GM18520 (cell line): ENCODE data around the gene SMIM44.

Source experiments
- ATAC-seq: cut with Tn5 transposase; IDR thresholded peaks from one replicate; pipeline ENCODE4 v1.9.1; 2021; ENCODE audit not compliant: unreplicated experiment

The SMIM44 gene

DNA sequence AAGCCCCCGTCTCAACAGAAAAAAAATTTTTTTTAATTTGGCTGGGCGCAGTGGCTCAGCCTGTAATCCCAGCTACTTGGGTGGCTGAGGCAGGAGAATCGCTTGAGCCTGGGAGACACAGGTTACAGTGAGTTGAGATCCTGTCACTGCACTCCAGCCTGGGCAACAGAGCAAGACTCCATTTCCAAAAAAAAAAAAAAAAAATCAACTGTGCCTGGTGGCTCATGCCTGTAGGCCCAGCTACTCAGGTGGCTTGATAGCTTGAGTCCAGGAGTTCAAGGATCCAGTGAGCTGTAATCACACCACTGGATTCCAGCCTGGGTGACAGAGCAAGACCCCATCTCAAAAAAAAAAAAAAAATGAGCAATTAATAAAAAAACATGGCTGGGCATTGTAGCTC lies 18.5 kb upstream of the SMIM44 start:
- ATAC-seq: no peak

DNA sequence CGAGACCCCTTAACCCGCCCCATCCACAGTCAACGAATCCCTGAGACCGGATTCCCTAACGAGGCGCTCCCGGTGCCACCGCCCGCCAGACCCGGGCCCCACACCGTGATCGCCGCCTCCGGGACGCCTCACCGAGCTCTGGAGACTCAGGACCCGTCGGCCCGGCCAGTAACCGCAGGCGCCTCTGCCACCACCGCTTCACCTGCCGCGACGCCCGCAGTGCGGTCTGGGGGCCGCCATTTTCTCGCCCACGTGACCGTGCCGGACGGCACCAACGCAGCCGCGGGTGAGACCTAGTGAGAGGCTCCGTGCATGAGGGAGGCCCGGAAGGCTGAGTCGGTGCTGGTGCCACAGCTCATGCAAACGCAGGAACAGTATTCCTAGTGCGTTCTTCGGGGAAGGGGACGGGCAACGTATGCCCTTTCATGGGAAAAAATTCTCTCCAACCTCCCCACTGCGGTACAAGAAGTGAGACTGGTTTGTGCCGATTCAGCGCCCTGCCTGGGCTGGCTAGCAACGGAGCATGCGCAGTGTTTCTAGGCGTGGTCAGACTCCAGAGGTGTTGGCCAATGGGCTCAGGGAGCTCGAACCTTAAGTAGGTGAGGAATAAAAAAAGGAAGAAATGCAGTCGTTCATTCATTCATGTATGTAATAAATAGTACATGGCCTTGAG lies 17.3 kb upstream of the SMIM44 start, which contains the start of gene DOHH:
DOHH (minus strand) TSS at position 246 of the 673 bp plus-strand sequence. CDS start 3,860 bp downstream, outside the sequence.
- peak; percentile 72 for ATAC-seq

DNA sequence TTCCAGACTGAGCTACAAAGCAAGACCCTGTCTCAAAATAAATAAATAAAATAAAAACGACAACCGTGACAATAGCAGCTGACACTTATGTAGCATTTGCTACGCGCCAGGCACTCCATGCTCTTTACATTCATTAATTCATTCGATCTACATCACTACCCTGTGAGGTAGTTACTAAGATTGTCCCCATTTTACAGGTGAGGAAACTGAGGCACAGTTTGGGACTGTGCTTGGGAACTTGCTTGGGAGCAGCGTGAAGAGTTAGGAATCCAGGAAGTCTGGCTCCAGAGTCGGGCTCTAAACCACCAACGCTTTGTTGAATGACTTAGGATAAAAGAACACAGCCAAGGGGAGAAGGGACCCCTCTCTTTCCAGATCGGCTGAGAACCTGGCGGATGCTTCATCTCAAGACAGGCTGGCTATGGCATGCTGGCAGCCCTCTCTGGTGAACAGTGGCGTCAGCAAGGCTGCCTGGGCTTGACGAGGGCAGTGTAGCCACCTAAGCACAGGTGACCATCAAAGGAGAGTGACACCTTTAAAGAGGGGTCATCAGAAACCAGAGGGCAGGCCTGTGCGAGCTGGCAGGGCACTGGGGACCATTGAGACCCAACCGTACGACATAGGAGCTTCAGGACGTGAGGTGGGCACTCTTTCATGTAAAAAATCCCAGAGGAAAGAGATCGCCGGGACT lies 16.6 kb upstream of the SMIM44 start:
- no peak for ATAC-seq

DNA sequence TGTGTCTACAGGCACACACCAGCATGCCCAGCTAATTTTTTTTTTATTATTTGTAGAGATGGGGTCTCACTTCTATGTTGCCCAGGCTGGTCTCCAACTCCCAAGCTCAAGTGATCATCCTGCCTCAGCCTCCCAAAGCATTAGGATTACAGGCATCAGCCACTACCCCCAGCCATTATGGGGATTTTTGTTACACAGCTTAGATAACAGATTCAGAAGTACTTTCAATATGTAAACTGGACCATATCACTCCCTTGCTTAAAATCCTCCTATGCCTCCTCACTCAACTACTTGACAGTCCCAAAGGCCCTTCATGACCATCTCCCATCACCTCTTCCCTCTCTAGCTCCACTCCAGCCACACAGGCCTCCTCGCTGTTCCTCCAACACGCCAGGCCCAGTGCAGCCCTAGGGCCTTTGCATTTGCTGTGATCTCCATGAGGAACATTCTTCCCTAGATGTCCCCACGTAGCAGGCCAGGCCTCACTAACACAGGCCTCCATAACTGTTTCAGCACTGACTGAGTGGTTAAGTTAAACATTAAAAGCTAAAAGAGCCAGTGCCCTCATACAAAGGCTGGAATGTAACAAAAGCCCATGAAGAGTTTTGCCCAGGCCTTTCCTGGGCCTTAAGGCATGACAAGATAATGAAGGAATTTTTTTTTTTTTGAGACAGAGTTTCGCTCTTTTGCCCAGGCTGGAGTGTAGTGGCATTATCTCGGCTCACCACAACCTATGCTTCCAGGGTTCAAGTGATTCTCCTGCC lies 14.7 kb upstream of the SMIM44 start:
- no peak for ATAC-seq

DNA sequence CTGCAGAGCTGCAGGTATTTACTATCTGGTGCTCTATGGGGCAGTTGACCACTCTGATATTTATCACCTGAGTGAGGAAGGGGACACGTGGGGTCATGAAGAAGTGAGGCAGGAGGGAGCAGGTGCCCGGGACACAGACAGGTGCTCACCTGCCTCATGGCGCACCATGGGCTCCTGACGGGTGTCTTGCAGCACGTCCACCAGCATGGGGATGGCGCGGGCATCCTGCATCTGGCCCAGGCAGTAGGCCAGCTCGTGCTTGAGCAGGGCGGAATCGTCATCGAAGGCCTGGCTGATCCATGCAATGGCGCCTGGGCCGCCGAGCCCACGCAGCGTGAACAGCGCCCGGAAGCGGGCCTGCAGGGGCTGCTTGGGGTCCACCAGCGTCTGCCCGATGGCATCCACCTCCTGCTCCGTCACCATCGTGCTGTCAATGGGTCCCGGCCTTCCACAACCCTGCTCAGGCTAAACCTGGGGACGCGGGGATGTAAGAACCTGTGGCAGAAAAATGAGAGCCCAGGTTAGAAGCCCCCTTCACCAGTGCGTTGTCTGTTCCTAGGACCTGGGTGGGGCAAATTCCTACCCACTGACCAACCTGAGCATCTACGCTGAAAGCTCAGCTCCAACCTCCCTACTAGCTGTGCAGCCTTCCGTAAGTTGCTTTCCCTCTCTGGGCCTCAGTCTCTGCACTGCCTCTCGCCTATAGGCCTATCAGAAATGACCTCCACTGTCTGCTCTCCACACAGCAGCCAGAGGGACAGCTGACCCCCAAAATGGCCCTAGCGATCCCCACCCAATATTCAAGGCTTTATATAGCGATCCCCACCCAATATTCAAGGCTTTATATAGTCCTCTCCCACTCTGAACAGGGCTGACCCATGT lies 13.4 kb upstream of the SMIM44 start:
- ATAC-seq: no peak

DNA sequence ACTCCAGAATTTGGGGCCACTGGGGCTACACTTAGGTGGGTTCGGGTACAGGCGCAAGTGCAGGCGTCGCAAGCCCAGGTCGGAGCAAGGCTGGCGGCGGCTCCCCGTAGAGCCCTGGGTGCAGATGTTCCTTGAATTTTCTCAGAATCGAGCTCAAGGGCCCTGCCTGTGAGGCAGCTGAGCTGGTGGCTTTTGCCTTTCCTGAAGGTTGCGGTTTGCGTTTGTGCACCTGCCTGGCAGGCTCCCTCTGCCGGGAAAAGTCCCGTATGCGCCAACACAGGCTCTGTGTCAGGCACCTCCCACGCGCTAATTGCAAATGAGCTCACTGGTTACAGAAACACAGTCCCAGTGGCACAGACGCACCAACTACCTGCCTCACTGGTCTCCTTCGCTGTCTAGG lies 11.3 kb upstream of the SMIM44 start:
- no peak for ATAC-seq

DNA sequence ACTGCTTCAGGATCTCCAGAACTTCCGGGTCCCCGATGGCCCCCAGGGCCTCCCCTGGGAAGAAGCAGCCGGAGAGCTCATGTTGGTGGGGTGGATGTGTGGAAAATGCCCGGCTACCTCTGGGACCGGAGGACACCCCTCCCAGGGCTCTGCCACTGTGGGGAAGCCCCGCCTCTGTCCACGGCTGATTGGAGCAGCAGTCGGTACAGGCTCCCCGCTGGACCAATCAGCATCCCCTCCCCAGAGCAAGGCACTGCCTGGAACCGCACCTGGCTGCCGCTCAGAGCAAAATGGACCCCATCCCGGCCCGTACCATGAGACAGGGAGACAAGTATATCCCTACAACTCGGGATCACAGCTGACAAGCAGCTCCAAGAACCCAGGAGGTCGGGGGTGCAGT lies 10.8 kb upstream of the SMIM44 start:
- no peak for ATAC-seq

DNA sequence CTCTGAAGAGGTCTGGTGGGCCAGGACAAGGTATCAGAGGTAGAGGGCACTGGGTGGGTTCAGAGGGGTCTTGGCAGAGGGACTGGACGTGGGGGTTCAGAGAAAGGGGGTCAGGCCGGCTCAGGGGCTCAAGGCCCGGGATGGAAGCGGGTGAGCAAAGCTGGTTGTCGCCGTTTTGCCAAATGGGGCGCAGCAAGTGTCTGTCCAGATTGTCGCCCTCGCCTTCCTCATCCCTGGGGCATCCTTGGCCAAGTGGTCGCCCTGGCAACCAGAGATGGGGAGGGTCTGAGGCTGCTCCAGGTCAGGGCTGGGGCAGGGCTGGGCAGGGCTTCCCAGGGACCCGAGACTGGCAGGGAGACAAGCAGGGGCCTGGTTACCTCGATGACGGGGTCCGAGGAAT lies 10.4 kb upstream of the SMIM44 start:
- no peak for ATAC-seq

DNA sequence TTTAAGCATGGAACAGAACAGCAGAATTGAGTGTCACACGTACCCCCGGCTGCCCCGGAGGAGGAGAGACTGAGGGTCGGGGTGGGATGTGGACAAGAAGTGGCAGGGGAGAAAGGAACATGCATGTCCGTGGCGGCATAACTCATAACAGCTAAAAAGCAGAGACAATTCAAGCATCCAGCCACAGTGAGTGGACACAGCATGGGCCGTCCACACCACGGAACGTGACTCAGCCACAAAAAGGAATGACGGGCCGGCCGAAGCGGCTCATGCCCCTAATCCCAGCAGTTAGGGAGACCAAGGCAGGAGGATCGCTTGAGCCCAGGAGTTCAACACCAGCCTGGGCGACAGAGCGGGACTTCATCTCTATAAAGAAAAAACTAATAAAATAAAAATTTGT lies 9.7 kb upstream of the SMIM44 start:
- ATAC-seq: no peak

DNA sequence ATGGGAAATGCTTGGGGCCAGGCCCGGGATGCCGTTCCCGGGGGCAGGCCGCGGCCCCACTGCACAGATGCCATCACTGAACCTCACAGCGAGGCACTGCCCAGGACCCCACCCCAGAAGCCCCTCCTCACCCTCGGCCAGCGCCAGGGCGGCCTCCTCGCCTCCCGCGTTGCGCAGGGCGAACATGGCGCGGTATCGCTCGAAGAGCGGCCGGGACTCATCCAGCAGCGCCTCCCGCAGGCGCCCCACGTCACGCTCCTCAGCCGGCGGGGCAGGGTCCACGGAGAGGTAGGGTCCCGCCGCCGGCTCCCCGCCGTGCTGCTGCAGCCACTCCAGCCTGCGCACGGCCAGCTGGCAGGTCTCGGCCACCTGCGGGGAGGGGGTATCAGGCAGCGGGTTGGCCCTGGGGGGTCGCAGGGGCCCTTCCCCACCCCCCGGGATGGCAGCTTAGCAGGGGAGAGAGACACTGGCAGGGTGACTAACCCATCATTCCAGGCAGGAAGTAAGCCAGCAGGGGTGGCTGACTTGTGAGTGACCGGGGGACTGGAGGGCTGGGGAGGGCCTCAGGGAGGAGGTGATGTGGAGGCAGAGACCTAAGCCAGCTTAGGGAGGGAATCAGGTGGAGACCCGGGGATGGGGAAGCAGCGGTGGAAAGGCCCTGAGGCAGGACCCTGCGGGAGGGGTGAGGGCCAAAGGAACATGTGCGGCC lies 9.0 kb upstream of the SMIM44 start:
- no peak for ATAC-seq

DNA sequence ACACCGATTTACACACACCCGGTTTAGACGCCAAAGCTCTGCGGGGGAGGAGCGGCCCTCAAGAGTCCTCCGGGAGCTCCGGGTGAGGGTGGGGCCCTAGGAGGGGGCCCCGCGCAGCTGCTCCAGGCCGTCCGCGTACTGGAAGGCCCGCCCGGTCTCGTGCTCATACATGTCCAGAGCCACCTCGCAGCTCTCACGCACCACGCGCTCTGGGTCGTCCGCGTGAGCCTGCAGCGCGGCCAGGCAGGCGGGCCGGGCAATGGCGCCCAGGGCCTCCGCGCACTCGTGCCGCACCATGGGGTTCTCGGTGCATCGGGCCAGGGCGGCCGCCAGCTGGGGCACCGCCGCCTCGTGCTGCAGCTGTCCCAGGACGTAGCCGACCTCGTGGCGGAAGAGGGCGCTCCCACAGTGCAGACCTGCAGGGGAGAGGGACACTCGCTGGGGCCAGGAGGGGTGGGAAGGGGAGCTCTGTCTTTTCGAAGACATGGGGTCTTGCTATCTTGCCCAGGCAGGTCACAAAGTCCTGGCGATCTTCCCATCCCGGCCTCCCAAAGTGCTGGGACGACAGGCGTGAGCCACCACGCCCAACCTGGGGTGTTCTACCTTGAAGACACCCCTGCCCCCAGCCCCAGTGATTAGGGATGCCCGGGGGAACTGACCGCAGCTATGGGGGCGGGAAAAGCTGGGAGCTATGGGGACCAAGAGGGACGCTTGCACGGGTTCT lies 8.3 kb upstream of the SMIM44 start:
- ATAC-seq: no peak

DNA sequence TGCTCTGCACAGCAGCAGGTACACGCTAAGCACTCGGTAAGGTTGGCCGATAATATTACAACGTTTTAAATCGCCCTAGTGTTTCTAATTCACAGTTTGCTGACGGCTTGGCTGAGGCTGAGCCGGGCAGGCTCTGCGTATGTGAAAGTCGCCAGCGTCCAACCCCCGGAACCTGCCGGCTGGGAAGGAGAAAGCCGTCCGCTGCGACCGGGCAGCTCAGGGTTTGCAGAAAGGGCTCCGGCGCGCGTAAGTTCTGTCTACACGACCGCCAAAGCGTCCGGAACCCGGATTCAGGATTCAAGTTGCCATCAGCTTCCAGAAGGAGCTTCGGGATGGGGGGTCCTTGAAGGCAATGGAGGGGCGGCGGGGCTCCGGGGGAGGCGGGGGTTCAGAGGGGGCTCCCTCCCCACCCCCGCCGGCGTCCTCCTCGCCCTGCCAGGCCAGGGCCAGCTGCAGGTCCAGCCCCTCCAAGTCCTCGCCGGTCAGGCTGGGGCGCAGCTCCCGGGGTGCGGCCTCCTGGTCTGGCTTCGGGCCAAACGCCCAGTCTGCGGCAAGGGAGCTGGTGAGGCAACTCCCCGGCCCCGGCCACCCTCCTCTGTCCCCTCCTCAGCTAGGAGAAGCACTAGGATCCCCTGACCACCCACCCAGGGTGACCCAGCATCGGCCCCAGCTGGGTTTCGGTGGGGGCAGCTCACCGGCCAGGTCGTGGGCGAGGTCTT lies 575 bp downstream of the SMIM44 start:
- ATAC-seq: no peak

DNA sequence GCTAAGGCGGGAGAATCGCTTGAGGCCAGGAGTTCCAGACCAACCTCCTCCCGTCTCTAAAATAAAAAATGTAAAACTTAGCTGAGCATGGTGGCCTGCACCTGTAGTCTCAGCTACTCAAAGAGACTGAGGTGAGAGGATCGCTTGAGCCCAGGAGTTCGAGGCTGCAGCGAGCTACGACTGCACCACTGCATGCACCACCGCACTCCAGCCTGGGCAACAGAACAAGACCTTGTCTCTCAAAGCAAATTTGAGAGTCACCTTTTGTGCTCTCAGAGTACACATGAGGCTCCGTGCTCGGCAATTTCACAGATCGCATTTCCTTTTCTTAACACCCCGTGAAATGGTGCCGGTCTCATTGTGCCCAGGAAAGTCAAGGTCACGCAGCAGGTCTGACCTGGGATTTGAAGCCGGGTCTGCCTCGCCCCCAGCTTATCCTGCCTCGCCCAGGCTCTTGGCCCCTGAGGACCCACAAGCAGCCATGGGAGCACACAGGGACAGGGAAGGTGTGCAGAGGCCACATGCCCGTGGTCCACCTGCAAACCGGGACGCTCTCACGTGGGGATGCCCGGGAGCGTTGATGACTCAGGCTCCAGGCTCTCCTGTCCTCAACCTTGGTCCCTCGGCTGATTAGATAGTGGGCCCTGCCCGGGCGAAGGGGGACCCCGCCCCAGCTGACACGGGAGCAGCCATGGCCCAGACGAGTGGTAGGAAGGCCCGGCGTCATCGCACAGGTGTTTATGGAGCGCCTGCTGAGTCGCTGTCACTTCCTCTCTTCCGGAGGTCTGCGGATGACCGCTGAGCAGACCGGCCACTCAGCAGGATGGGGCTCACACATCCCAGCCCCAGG lies 1.8 kb downstream of the SMIM44 start:
- no peak for ATAC-seq

DNA sequence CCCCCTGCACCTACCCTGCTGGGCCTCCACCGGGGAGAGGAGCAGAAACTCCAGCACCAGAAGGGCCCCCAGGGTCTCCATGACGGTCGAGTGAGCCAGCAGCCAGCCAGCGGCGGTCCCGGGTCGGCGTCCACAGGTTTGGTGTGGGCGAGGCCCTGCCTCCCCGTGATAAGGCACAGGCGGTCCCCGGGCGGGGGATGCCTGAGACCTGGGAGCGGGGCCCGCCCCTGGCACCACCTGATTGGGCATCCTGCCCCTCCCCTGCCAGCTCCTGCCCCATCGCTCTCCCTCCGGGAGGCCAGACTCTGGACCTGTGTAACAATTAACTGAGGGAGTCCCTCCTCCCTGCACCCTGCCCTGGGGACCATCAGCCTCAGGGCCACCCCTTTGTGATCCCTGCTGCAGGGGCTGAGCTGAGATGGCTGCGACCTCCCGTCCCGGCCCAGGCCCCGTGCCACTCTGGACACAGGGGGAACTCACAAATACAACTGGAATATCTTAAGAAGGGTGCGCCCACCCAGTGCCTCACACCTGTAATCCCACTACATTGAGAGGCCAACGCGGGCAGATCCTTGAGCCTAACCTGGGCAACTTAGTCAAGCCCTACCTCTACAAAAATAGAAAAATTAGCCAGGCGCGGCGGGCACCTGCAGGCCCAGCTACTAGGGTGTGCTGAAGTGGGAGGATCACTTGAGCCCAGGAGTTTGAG lies 2.7 kb downstream of the SMIM44 start, which contains the start of gene SMIM24:
SMIM24 (minus strand) TSS at position 143 of the 709 bp plus-strand sequence; CDS start at position 81, 62 bp downstream.
- no peak for ATAC-seq

DNA sequence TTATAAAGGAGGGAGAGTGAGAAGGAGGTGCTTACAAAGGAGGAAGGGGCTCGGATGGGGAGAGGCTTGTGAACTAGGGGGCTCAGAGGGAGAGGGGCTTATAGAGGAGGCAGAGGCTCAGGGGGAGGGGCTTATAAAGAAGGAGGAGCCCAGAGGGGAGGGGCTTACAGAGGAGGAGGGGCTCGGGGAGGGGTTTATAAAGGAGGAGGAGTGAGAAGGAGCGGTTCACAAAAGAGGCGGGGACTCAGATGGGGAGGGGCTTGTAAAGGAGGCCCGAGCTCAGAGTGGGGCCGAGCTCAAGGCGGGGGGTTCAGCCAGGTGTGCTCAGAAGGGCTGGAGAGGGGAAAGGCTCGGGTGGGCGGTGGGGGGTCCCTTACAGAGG lies 3.4 kb downstream of the SMIM44 start:
- no peak for ATAC-seq

DNA sequence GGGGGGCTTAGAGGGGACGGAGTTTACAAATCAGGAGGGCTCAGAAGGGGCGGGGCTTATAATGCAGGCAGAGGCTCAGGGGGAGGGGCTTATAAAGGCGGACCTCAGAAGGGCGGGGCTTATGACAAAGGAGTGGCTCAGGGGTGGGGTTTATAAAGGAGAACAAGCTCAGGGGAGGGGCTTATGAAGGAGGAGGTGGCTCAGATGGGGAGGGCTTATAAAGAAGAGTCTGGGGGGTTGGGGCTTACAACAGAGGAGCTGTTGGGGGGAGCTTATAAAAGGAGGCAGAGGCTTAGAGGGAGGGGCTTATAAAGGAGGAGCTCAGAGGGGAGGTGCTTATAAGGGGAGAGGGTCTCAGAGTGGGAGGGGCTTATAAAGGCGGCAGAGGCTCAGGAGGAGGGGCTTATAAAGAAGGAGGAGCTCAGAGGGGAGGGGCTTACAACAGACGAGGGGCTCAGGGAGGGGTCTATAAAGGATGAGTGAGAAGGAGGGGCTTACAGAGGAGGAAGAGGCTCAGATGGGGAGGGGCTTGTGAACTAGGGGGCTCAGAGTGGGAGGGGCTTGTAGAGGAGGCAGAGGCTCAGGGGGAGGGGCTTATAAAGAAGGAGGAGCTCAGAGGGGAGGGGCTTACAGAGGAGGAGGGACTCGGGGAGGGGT lies 3.9 kb downstream of the SMIM44 start:
- no peak for ATAC-seq
